Activated gamma-delta T cell treated with anti-CD3 and anti-CD28 coated beads, Interleukin-2, amount 50 U/mL, for 16 hours (primary cell): Measurements from ENCODE around the gene SESN3.
A peak's percentile ranks its signal among the peaks of the same experiment; 100 is the strongest.
"Not testable (repeated sequence)": the region's sequence is repeated elsewhere in the genome, so short reads cannot be mapped to it uniquely, and the experiment has no call there.

Experiments
- DNase-seq: peaks from one replicate; pipeline ENCODE4 v3.0.0-alpha.2; 2020; ENCODE audit warnings: low read depth

The SESN3 gene

DNA sequence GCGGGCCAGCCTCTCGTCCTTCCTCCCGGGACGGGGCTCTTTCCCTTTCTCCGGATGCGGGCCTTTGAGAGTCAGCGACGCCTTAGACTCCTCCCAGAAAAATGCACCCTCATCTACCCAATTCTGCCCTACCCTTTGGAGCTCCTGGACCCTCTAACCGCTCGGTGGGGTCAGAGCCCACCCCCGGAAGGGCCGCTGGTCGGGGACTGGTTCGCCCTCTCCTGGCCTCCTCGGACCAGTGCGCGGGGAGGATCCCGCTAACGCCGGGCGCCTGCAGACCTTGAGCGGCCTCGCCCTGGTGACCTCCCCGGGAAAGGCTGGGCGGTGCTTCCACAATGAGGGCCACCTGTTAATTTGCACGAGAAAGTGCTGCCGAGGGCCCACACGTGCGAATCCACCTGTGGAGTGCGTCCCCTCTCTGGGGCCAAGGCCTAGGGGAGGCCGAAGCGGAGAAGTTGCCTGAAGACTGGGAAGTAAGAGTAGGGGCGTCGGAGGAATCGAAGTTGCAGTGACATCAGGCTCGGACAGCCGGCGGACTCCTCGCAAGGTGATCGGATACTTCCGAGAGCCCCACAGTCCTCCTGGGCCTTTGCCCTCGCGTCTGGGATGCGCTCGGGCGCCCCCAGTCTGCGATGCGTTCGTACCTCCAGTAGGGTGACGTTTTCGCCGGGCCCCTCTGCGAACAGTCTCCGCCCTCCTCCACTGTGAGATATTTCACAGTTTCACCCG is 79.9 kb downstream of the SESN3 start:
- DNase-seq: peak; percentile 85

GRCh38 chr11:95149651-95150364 is 81.2 kb downstream of the SESN3 start:
- no peak for DNase-seq

DNA sequence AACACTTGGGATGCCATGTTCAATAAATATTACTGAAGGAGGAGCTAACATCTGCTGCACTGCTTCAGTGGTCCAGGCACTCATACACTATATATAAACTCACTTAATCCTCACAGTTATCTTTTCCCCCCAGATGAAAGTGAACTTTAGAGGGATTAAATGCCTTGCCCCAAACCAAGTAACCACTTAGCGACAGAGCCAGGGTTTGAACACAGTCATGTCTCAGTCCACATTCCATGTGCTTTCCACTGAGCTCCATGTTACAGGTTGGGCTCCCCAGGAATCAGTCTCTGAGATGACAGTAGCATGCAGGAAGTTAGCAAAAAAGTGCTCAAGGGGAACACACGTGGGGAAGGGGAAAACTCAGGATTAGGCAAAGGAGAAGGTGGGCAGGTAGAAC is 82.1 kb downstream of the SESN3 start:
- DNase-seq: no peak

- DNase-seq: no peak
These were observed 82.6 kb downstream of the SESN3 start for GRCh38 chr11:95148406-95148805.

DNA sequence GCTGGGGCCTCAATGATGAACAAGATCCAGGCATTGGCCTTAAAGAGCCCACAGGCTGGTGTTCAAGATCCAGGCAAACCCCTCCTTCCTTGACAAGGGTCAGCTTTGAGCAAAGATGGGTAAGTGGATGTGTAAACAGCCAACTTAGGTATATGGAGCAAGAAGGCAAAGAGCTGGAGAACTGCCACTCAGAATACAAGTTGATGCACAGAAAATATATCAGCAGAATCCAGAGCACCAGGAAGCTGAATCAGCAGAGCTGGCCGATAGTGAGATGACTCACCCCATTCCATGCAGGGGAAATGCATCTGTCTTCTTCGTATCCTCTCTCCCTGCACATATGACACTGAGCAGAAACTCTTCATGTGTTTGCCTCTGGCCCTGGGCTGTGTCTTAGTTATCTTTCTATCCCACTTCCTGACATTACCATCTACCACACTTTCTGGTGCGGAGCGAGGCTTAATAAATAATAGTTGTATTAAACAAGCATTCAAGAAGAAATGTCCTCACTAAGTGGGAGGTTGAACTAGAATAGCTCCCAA is 83.6 kb downstream of the SESN3 start:
- no peak for DNase-seq

DNA sequence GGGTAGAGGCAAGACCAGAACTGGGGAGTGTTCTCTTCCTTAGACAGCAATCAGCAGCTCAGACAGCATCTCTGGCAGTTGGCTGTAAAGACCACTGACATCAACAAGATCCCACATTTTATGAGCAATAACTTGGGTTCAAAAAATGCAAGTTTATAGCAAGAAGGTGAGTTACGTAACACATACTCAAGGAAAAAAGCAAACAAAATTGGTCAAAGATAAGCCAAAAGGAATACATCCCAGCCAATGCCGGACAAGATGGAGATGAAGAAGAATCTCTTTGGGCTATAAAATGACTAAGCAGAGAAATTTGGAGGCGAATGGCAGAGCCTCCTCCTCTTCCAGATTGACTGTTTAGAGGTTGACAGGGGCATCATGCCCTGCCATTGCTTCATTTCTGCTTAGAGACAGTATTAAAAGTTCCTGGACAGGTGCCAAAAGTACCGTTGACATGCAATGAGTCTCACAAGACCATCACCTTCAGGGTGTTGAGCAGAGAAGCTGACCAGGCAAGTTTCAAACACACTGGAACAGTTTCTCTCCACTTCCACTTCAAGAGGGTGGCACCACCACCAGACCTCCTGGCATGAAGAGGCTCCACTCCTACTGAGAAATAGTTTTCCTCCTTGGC is 85.5 kb downstream of the SESN3 start:
- no peak for DNase-seq

- DNase-seq: no peak
These were observed 86.4 kb downstream of the SESN3 start for GRCh38 chr11:95144313-95145235.

- no peak for DNase-seq
These were observed 87.8 kb downstream of the SESN3 start for GRCh38 chr11:95143106-95143681.

DNA sequence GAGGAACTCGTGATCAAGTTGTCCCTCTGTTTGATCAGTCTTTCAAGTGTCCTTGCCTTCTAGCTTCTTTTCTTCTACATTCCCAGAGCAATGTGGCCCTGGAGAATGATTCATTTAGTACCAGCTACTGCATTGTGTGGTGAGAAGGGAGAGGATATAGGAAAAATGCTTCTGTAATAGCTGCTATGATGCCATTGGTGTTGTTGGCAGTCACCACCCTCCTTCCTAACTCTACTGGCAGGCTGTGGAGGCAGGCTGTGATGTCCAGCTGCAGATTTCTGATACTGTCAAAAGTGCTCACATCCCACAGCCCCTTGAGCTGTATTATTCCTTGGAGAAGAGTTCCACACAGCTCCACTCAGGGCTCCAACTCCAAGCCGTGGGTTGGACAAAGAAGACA is 88.6 kb downstream of the SESN3 start:
- no peak for DNase-seq

- DNase-seq: no peak
These were observed 90.5 kb downstream of the SESN3 start for GRCh38 chr11:95140397-95141033.

DNA sequence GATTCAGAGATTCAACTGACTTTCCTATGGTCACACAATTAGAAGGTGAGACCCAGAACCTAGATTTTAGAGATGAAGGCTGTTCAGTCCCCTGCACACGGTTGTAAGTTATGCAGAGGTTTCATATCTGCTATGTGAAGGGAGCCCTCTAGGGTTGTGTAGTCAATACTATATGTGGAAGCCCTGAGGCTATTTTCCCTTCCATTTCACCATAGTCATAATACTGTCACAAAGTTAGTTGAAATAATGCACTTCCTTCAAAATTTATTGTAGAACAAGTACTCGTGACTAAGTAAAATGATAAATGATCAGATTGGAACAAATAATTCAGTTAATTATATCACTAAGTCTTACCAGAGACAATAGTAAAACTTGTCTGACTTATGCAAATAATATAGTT is 92.6 kb downstream of the SESN3 start:
- no peak for DNase-seq

GRCh38 chr11:95137299-95137698 is 93.7 kb downstream of the SESN3 start:
- DNase-seq: no peak

GRCh38 chr11:95136747-95137146 is 94.3 kb downstream of the SESN3 start:
- DNase-seq: not testable (repeated sequence)

- DNase-seq: no peak
These were observed 95.1 kb downstream of the SESN3 start for GRCh38 chr11:95135880-95136279.

- no peak for DNase-seq
These were observed 95.8 kb downstream of the SESN3 start for GRCh38 chr11:95135155-95135554.

DNA sequence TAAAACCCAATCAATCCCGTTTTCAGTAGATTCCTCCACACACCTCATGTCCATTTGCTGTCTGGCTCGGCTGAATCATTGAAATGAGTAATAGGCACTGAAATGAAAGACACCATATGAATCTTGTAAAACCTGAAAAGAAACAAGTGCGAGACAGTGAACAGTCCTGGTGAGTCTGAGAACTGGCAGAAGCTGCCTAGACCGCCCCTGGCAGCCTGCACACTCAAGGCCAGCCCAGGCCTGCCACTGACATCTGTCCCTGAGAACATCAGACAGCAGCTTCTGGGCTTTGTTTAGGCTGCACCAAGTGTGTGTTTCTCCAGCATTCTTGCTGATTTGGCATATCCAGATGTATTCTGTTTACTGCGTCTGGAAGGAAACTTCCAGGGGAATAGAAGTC is 96.5 kb downstream of the SESN3 start:
- DNase-seq: no peak

GRCh38 chr11:95132956-95133355 is 98.0 kb downstream of the SESN3 start:
- DNase-seq: no peak

DNA sequence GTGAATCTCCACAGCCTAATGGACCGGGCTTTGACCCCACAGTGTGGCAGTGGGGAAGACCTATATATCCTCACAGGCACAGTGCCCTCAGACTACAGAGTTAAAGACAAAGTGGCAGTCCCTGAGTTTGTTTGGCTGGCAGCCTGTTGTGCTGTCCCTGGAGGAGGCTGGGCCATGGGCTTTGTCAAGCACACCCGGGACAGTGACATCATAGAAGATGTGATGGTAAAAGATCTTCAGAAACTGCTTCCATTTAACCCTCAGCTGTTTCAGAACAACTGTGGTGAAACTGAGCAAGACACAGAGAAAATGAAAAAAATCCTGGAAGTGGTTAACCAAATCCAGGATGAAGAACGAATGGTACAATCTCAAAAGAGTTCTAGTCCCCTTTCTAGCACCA is 102.4 kb downstream of the SESN3 start:
- DNase-seq: no peak

DNA sequence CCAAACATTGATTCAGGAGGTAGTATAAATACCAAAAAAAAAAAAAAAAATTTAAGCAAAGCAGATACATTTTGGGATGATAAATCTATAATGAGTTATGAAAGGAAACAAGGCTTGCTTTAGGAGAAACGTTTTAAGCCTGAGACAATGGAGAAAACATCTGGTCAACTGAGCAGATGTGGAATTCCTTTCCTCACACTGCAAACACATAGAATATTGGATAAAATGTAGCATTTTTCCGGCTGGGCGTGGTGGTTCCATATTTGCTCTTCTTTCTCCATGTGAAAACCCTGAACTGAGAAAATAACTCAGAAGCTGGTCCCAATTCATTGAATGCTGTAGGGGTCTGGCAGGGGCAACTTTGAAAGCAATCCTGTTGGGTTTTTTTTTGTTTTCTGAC is 107.4 kb downstream of the SESN3 start:
- DNase-seq: no peak

- DNase-seq: no peak
These were observed 109.3 kb downstream of the SESN3 start for GRCh38 chr11:95121698-95122097.
